HG03280 (cell line): Measurements from ENCODE around the gene ANKFN1.

Source experiments
- ATAC-seq: cut with Tn5 transposase; IDR thresholded peaks from one replicate; pipeline ENCODE4 v1.9.1; 2021; ENCODE audit warnings: mild to moderate bottlenecking, moderate library complexity; ENCODE audit not compliant: unreplicated experiment

ANKFN1 gene

DNA sequence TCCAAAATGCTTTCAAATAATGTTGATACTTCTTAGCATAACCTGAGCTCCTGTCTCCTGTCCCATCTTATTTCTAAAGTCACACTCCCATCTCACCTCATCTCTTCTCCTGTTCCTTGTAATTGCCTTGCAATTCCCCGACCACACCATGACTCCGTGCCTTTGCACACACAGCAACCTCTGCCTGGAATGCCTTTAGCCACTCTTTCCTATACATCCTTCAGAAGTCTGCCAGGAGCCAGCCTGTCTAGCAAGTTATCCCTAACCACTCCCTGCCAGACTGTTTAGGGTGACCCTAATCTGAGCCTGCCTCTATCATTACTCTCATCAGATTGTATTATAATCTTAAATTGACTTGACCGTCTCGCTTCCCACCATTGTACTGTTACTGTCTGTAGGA lies 272.2 kb downstream of the ANKFN1 start:
- no peak for ATAC-seq

DNA sequence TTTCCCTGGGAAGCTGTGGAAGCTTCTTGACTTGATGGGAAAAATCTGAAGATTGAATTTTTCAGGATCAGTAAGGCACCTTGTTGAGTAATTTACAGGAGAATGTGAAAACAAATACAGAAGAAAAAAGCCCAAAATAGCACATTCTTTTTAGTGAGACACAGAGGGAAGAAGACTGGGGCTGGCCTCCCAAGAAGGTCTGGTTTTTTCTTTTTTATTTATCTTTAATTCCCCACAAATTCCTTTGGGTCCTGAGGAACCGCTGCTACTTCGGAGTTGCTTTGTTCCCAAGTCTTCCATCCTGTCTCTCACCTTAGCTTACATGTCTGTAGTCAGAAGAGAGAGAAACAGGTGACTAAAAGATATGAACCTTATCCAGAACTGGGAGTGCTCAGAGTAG lies 273.6 kb downstream of the ANKFN1 start:
- ATAC-seq = no peak

DNA sequence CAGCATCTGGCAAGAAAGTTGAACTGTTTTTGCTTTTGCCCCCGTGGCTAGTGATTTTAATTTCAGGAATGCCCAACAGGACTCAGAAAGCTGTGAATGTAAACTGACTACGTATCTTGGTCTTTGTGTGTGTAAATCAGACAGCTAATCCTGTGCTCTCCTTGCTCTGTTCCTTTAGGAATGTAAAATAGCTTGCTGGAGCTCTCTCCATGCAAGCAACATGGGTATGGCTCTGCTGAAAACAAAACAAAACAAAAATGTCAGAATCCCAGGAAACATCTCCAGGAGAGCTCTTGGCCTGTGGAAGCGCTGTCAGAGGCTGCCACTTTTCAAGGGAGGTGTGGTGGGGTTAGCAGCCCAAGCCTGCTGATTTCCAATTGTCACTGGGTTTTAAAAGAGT lies 278.5 kb downstream of the ANKFN1 start:
- no peak for ATAC-seq

DNA sequence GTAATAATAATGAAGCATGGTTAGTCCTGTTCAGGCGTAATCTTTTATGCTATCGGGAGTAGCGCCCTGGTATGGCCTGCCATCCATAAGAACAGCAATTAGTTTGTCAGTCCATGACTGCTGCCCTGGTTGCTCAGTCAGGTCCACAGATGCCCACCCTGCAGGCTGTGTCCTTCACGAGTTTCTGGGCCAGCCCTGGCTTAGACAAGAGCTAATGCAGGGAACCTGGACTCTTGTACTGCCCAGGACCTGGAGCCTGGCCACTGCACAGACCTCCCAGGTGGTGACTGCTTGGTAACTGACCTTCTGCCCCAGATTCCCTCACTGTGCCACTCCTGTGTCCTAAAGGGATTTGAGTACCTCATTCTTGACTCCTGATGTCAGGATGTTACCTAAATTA lies 279.2 kb downstream of the ANKFN1 start:
- no peak for ATAC-seq

DNA sequence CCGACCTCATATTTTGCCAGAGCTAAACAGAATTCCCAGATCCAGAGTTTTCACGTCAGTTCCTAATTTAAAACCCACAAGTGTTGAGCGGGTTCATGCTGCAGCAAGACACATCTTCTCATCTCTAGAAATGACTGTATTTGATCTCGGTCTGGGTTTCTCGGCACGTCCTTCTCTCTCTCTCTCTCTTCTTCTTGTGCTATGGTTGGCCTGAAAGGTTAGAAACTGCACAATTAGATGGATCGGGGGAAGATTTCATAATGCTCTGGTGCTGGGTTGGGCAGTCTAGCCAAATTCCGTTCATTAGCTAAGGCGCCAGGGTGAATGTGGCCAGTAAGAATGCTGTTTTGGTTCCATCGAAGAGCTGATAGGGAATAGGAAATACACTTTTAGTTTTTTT lies 281.3 kb downstream of the ANKFN1 start:
- no peak for ATAC-seq

DNA sequence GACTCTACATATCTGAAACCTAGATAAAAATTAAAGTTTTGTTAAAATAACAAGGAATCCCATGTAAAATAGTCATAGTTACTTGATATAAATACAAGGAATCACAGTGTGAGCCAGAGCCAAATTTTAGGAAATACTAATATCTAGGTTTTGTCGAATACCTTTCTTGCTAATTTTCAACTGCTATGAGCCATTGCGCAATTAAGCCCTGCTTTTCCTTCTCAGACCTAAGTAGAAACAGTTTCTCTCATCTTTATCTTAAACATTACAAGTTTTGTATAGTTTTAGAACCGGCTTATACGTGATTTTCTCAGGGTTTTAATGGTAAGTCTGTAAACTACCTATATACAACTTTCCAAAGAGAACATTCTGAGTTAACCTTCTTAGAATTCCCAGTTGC lies 282.9 kb downstream of the ANKFN1 start:
- no peak for ATAC-seq

DNA sequence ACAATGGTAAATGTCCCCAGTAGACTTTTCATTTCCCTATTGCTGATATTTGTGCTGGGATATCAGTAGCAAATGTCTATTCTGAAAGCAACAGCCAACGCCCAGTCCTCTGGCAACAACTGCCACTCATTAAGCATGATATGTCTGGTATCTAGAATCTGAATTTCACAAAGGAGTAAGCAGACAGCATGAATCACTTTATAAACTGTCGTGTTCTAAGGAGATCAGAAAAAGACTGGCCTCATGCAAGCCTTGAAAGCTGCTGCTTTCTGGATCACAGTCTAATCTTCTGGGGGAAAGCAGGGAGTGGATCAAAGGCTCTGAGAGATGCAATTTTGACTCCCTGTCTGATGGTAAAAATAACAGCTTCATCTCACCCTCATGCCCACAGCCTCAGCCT lies 287.1 kb downstream of the ANKFN1 start:
- no peak for ATAC-seq

DNA sequence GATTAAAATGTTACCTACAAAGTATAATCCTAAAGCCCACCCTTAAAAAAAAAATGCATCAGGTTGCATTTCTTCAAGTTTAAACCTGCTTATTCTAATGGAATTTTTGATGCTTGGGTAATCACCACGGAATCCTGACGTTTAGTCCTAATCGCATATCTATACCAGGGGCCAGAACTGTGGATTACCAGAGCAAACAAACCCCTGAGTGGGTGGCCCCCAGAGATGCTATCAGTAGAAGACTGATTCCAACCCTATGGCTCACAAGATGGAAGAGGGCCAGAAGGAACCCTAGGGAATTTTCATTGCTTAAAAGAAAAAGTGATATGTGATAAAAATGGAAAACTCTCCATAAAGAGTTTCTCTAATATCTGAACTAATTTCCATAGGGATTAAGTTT lies 288.0 kb downstream of the ANKFN1 start:
- no peak for ATAC-seq

DNA sequence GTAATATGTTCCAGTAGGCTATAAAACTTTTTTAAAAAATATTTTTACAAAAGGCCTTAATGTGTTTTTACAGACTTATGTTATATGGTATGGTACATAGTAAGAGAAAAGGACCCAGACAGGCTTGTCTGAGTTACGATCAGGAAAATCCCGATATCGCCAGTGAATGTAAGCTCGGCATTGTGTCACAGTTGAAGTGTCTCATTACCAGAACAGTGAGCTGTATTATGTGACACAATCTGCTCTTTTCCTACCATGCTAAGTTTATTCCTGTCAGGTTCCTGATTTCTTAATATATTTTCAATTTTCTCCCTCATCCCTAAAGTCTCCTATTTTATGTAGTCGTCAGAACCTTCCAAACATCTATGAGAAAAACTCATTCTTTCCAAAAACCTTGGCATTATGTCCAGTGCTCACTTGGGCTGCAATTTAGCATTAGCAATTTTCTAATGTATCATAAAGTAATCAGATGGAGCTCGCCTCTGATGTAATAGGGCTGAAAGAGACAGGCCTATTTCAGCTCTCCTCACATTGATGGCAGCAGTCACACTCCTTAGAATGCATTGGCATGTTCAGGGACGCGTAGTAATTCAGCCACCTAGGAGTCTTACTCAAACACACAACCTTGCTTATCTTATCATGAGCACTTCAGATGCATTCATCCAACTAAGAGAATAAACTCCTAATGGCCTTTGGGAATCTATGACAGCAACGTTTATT lies 292.6 kb downstream of the ANKFN1 start:
- no peak for ATAC-seq

DNA sequence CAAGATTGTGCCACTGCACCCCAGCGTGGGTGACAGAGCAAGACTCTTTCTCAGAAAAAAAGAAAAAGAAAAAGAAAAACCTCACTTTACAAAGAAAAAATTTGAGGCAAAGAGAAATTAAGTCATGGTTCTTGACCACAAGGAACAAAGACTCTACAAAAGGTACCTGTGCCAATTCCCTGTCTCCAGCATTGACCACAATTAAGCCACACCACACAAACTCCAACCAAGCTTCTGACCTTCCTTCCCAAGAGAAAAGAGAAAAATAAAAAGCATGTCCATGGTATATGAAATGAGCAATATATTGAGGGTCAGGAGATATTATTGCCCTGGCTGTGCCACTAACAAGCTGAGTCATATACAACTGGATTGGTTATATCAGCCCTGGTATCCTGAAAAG lies 293.9 kb downstream of the ANKFN1 start:
- ATAC-seq = no peak

DNA sequence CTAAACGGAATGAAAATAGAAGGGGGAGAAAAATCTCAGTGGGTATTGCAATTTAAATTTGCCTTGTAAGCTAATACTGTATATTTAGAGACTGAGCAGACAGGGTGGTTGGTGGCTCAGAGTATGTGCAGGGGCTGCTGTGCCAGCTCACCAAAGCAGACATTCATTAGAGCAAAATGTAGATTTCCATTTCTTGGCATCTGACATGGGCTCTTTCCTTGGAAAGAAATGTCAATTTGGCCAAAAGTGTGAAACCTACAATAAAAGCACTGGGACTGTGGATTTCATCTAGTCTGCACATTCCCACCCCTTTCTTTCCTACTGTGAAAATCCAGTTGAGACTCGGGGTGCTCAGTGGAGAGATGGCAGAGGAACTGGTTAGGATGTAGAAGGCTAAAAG lies 295.1 kb downstream of the ANKFN1 start:
- ATAC-seq = no peak

DNA sequence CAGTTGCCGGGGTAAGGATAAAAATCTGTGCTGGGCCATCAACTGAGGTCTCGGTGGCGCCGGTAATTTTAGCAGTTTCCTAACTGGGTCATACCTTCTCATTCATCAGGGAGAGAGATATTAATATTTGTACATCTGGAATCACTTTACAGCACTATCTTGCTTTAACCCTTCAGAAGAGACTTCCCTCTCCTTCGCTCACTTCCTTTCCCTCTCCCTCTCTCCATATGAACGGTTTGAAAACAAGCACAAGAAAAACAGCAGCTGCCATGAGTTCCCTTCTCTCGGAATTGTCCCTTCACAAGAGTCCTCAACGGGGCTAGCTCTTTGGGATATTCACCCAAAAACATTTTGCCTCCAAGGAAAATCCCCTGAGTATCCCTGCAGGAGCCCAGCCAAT lies 295.9 kb downstream of the ANKFN1 start:
- ATAC-seq = no peak

DNA sequence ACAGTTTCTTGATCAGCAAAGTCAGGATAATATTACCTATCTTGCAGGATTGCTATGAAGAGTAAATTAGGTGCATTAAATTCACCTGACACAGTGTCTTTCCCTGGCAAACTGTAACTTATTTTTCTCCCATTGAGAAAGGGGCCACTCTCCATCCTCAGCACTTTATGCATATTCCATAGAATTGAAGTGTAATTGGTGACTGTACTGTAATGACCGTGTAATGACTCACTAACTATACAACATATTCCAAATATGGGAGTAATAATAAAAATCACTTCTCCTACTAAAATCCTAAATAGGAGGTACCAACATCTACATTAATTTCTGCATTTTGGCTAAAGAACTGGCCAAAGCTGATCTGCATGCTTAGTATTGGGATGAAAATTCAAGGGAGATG lies 298.4 kb downstream of the ANKFN1 start:
- ATAC-seq = no peak

DNA sequence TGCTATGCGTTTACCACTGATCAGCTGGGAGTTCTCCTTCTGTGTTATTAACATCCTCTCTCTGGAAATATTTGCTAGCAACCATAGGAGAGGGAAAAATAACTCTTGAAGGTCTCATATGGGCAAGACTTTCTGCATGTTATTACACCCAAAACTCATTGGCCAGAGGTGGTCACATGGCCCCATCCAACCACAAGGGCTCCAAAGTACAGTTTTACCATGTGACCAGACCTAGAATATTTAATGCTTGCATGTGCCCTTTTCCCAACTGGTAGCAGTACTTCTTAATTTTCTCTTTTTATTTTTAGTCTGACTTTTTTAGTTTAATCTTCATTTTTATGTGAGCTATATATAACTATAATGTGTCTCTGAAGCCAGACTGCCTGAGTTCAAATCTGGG lies 299.2 kb downstream of the ANKFN1 start:
- no peak for ATAC-seq

DNA sequence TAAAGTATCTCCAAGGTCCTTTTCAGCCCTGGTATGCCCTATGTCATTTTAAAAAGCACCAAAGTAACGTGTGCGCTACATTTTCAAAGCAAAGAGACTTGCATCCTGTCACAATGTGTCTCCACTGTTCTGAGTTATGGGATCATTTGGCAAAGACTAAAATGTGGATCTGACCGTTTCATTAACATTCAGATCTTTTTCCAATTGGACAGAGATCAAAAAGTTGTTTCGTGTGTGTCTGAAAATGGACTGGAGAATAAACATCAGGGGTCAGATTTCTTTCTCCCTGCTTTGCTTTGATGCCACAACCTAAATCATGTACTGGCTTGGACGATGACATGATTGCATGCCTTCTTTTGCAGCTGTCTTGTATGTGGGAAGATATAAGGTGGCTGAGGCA lies 304.2 kb downstream of the ANKFN1 start:
- no peak for ATAC-seq

DNA sequence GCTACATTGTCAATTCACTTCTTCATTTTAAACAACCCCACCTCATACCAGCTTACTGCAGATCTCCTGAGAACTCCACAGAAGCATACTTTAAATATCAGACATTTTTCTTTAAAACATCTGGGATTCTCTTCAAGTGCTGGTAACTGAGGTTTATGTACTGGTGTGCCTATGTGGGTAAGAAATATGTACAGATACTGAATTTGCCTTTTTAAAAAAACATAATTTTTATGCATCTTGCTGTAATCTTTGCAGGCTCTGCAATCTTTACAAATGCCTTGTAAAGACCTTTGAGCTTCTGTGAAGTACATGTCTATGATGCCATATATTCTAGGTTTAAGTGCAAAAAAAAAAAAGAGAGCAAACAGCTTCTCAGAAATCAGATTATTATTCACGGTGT lies 312.6 kb downstream of the ANKFN1 start:
- no peak for ATAC-seq

DNA sequence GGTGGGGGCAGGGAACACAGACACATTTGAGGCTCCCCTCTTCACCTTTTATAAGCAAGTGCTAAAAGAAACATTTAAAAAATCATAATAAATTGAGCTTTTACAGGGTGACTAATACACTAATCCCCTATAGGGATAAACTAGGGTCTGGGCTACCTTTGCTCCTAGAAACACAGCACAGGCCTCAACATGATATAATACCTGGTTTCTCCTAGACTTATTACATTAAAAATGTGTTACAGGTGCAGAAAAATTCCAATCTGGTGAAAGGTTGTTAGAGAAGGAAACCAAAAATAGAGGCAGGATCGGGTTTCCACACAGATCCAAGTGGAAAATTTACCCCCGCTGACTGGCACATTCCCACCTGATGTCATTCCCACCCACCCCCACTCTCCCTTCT lies 315.6 kb downstream of the ANKFN1 start:
- no peak for ATAC-seq

DNA sequence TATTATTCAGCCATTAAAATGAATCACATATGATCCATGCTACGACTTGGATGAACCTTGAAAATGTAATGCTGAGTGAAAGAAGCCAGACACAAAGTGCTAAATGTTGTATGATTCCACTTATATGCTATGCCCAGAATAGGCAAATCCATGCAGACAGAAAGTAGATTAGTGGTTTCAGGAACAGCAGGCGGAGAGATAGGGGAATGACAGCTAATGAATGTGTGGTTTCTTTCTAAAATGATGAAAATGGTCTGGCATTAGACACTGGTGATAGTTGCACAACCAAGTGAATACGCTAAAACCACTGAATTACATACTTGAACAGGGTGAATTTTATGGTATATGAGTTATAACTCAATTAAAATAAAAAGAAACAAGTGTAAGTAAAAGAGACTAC lies 318.4 kb downstream of the ANKFN1 start:
- no peak for ATAC-seq

DNA sequence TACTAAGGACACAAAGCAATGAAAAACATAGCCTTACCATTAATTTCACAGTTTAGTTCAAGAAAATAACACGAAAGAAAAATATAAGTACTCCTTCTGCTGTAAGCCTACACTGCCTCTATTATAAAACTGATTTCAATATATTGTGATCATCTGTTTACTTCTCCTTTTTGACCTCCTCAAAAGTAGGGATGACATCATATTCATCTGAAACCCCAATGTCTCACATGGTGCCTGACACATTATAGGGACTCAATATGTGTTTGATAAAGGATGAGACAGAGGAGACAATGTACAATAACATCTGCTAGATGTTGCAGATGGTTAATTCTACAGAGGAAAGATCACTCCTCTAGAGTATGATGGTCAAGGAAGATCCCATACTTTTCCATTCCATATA lies 321.8 kb downstream of the ANKFN1 start:
- no peak for ATAC-seq

DNA sequence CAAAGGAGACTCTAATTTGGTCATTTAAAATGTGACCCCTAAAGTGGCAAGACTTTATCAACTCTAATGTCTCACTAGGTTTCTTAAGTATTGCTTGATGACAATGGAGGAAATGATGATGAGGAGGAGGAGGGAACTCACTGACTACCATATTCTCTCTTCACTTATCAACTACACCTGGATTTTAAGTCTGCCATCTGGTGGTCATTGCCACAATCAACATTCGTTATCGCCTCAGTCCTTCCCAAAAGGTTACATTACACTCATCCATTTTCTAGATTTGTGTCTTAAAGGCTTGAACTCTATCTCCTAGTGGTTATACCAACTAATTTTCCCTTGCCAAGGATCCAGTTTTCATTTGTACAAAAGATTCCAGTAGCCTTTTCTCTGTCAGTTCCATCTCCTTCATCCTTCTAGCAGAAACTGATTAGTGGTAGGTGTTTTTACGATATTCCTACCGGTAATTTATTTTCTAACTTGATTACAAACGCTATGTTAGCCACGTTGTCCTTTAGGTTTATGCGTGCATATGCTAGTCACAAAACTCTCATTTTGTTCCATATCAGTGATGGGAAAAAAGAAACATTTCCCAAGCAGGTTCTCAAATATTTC lies 325.7 kb downstream of the ANKFN1 start:
- no peak for ATAC-seq

DNA sequence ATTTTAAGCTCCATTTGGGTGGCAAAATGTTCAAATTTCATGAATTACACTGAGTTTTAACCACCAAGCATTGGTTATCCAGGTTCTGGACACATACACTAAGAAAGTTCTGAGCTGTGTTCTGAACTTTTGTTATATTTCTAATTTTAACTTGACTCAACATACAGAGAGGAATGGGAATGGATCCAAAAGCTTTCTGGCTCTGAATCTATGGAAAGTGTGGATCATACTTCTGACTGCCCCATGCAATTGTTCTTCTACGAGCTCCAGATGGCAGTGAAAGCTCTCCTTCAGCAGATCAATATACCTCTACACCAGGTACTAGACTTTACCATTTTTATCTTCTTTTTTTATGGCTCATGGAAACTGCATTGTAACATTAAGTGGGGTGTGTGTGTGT lies 327.2 kb downstream of the ANKFN1 start:
- no peak for ATAC-seq

DNA sequence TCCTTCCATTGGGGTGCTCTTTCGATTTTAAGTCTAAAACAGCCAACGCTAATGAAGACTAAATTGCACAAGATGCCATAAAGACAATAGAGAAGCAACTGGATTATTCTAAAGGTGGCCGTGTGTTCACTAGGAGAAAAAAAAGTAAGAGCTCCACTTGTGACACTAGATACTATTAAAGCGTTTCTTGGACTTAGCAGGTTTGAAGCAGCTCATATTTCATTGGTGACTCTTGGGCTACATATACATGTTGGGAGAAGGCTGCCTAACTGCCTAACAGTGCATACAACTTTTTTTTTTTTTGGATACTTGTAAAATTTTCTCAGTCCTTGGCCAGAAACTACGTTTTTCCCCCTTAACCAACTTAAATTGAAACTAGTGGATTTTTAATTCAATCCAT lies 328.4 kb downstream of the ANKFN1 start:
- ATAC-seq = no peak

DNA sequence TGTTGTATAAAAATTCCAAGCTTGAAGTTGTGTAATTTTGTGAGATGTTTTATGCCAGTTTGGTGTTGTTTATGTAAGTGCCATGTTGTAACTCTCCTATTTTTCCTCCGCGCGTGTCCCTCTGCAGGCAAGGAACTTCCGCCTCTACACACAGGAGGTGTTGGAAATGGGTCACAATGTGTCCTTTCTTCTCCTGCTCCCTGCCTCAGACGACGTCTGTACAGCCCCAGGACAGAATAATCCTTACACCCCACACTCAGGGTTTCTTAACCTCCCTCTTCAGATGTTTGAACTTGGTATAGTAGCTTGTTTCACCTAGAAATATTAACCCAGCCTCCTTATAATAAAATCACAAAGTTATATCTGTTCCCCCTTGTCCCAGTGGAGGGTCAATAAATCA lies 329.0 kb downstream of the ANKFN1 start:
- ATAC-seq = no peak
